OCI-LY1 (cell line): Measurements from ENCODE around the gene EXOC6.

Source experiments
- H2AFZ ChIP-seq: fragments of 200-600 bp; sonication (generic), shearing (Covaris generic); 2 replicates; pipeline ENCODE4 v1.6.0; 2014; ENCODE audit warnings: antibody characterized with exemption, mild to moderate bottlenecking, low read length
- H3F3A ChIP-seq: fragments of 200-600 bp; sonication (generic), shearing (Covaris generic); 2 replicates; pipeline ENCODE4 v1.6.0; 2014; ENCODE audit warnings: mild to moderate bottlenecking, antibody characterized with exemption, low read length, moderate library complexity; ENCODE audit not compliant: insufficient read depth
- H3K27ac ChIP-seq: fragments of 200-600 bp; sonication (generic); 2 replicates; pipeline ENCODE4 v1.5.1; 2014; ENCODE audit warnings: low read length, mixed run types, mild to moderate bottlenecking, low read depth; ENCODE audit not compliant: poor library complexity, severe bottlenecking
- H3K27me3 ChIP-seq: fragments of 200-600 bp; sonication (generic); 2 replicates; pipeline ENCODE4 v1.6.0; 2014; ENCODE audit warnings: antibody characterized with exemption, mild to moderate bottlenecking, low read length, moderate library complexity; ENCODE audit not compliant: insufficient read depth
- H3K36me3 ChIP-seq: fragments of 200-600 bp; sonication (generic); 2 replicates; pipeline ENCODE4 v1.6.1; 2014; ENCODE audit warnings: mild to moderate bottlenecking, antibody characterized with exemption, low read length, moderate library complexity, mixed read lengths; ENCODE audit not compliant: insufficient read depth
- H3K4me1 ChIP-seq: fragments of 200-600 bp; sonication (generic); 2 replicates; pipeline ENCODE4 v1.5.1; 2014; ENCODE audit warnings: mild to moderate bottlenecking, low read length, moderate library complexity; ENCODE audit not compliant: insufficient read depth, severe bottlenecking
- H3K4me2 ChIP-seq: fragments of 200-600 bp; sonication (generic), shearing (Covaris generic); 2 replicates; pipeline ENCODE4 v1.6.1; 2014; ENCODE audit warnings: low read length
- H3K4me3 ChIP-seq: fragments of 200-600 bp; sonication (generic); 2 replicates; pipeline ENCODE4 v1.5.1; 2014; ENCODE audit warnings: low read length, low read depth, mild to moderate bottlenecking, mixed read lengths; ENCODE audit not compliant: poor library complexity, severe bottlenecking
- H3K79me2 ChIP-seq: fragments of 200-600 bp; shearing (Covaris generic); 2 replicates; pipeline ENCODE4 v1.6.1; 2016; ENCODE audit warnings: mixed run types, low read length, mixed read lengths; ENCODE audit not compliant: insufficient read depth
- H3K9ac ChIP-seq: fragments of 200-600 bp; sonication (generic), shearing (Covaris generic); 2 replicates; pipeline ENCODE4 v1.6.1; 2014; ENCODE audit warnings: mild to moderate bottlenecking, low read length, mixed read lengths
- H3K9me2 ChIP-seq: fragments of 200-600 bp; sonication (generic), shearing (Covaris generic); 2 replicates; pipeline ENCODE4 v1.6.1; 2014; ENCODE audit warnings: low read depth, mild to moderate bottlenecking, low read length, mixed read lengths
- H3K9me3 ChIP-seq: fragments of 200-600 bp; shearing (Covaris generic); 2 replicates; pipeline ENCODE4 v1.6.1; 2014; ENCODE audit warnings: low read length, mixed read lengths
- H4K20me1 ChIP-seq: fragments of 200-600 bp; sonication (generic), shearing (Covaris generic); 2 replicates; pipeline ENCODE4 v1.6.0; 2016; ENCODE audit warnings: mild to moderate bottlenecking, low read length; ENCODE audit not compliant: insufficient read depth
- EZH2 ChIP-seq: fragments of 200-600 bp; sonication (generic), shearing (Covaris generic); IDR thresholded peaks from 2 replicates; pipeline ENCODE4 v1.8.0; 2017; ENCODE audit warnings: borderline replicate concordance, mixed run types, mild to moderate bottlenecking, antibody characterized with exemption, low read length, moderate library complexity, mixed read lengths
- TF ChIP-seq, protein P1 (sequence below): fragments of 200-600 bp; sonication (generic), shearing (Covaris generic); IDR thresholded peaks from 2 replicates; pipeline ENCODE4 v1.5.1; 2017; ENCODE audit warnings: mild to moderate bottlenecking, antibody characterized with exemption, low read length, moderate library complexity, mixed read lengths

The EXOC6 gene

DNA sequence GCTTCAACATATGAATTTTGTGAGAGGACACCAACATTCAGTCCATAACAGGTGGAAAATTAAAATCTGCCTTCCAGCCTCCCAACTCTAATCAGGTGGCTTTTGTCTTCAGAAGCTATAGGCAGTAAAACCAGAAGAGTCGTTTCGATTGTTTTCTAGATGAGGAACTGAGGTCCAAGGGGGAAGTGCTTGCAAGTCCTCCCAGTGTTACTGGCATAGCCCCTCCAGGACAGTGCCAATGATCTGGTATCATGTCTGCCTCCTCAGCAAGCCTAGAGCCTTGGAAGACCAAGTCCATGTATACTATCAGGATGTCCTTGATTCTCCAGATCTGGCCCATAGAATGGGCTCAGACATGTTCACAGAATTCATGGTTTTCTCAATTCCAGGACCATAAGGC lies 242.3 kb downstream of the EXOC6 start:
- no peaks in the 10 kb centered on the region for H3K27me3 ChIP-seq
- H3F3A ChIP-seq = no peaks in the 10 kb centered on the region
- H3K9me2 ChIP-seq = no peaks in the 10 kb centered on the region
- H3K79me2 ChIP-seq = no peaks in the 10 kb centered on the region
- no peaks in the 10 kb centered on the region for H3K36me3 ChIP-seq
- no peaks in the 10 kb centered on the region for H3K4me1 ChIP-seq
- no peak overlapping the region for H3K9ac ChIP-seq
- no peak overlapping the region for H3K4me3 ChIP-seq
- H3K4me2 ChIP-seq = no peak overlapping the region
- H4K20me1 ChIP-seq = no peaks in the 10 kb centered on the region
- H3K9me3 ChIP-seq = no peaks in the 10 kb centered on the region
- TF ChIP-seq EZH2 = no peak
- TF ChIP-seq, protein P1, sequence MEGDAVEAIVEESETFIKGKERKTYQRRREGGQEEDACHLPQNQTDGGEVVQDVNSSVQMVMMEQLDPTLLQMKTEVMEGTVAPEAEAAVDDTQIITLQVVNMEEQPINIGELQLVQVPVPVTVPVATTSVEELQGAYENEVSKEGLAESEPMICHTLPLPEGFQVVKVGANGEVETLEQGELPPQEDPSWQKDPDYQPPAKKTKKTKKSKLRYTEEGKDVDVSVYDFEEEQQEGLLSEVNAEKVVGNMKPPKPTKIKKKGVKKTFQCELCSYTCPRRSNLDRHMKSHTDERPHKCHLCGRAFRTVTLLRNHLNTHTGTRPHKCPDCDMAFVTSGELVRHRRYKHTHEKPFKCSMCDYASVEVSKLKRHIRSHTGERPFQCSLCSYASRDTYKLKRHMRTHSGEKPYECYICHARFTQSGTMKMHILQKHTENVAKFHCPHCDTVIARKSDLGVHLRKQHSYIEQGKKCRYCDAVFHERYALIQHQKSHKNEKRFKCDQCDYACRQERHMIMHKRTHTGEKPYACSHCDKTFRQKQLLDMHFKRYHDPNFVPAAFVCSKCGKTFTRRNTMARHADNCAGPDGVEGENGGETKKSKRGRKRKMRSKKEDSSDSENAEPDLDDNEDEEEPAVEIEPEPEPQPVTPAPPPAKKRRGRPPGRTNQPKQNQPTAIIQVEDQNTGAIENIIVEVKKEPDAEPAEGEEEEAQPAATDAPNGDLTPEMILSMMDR = no peak
- no peak overlapping the region for H2AFZ ChIP-seq
- no peak overlapping the region for H3K27ac ChIP-seq

DNA sequence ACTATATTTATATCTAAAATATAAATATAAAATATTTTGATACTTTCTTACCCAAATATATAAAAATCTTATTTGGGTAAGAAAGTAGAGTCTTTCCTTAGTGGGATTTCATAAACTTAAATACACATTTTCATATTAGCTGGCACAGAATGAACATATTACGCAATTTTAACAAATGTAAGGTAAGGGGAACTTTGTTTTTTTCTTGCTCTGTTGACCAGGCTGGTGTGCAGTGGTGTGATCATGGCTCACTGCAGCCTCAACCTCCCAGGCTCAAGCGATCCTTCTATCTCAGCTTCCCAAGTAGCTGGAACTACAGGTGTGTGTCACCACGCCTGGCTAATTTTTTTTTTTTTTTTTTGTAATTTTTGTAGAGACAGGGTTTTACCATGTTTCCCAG lies 243.6 kb downstream of the EXOC6 start:
- Histone ChIP-seq H3K36me3 (no peaks in the 10 kb centered on the region), H3K9me3 (no peaks in the 10 kb centered on the region), H3K27ac (no peak overlapping the region), H3K9me2 (no peaks in the 10 kb centered on the region), H3K4me1 (no peaks in the 10 kb centered on the region), H3K9ac (no peak overlapping the region), H3K4me2 (no peak overlapping the region), H3K79me2 (no peaks in the 10 kb centered on the region), H3K27me3 (no peaks in the 10 kb centered on the region), H3F3A (no peaks in the 10 kb centered on the region), H4K20me1 (no peaks in the 10 kb centered on the region), H2AFZ (no peak overlapping the region), H3K4me3 (no peak overlapping the region)
- TF ChIP-seq, protein P1 = no peak
- no peak for TF ChIP-seq EZH2

DNA sequence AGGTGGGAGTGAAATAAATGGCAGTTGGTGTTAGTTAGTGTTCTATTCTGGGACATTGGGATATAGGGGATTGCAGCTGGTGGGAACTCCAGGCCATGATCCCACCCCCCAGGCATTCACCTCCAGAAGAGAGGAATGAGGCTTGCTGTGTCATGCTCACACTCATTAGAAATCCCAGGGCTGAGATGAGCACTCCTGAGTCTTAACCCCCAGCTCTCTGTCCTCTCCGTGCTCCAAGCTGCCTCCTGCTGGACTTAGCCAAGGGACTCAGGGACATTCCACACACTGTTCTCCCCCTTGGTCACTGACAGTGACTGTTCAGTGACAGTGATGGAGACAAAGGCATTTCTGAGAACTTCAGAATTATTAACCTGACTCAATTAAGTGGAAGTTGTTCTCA lies 246.9 kb downstream of the EXOC6 start:
- Histone ChIP-seq H4K20me1 (no peaks in the 10 kb centered on the region), H3K4me3 (no peak overlapping the region), H3K9me3 (no peaks in the 10 kb centered on the region), H3K36me3 (no peaks in the 10 kb centered on the region), H2AFZ (no peak overlapping the region), H3F3A (no peaks in the 10 kb centered on the region), H3K9ac (no peak overlapping the region), H3K9me2 (no peaks in the 10 kb centered on the region), H3K4me1 (no peaks in the 10 kb centered on the region), H3K79me2 (no peaks in the 10 kb centered on the region), H3K27ac (no peak overlapping the region), H3K27me3 (no peaks in the 10 kb centered on the region), H3K4me2 (no peak overlapping the region)
- TF ChIP-seq EZH2 = no peak
- TF ChIP-seq, protein P1 = no peak
